Large intestine (tissue), 1 donor: ENCODE measurements around the gene NGLY1. TPM values are rescaled to one million over a fixed set of nuclear protein-coding genes. Genes with fewer than 3 reads are reported as not detected.

Experiments used
- polyA plus RNA-seq: library from polyadenylated mRNA; unstranded; fragments of 120-200 nt; gene quantifications from one replicate; pipeline ENCODE4 v1.2.1, GENCODE V29; 2013

NGLY1 gene
- polyA plus RNA-seq, 1 donor, result 31.1 TPM

Other genes starting within 250 kb of the NGLY1 start
- 120 TPM for gene TOP2B, start 118.5 kb downstream of the NGLY1 start, polyA plus RNA-seq
- 17.1 TPM for gene OXSM, start 6.6 kb upstream of the NGLY1 start, polyA plus RNA-seq